GM18507 (cell line): ENCODE data around the gene ACSL1.
A peak's percentile ranks its signal among the peaks of the same experiment; 100 is the strongest.
"Not testable (repeated sequence)": the region's sequence is repeated elsewhere in the genome, so short reads cannot be mapped to it uniquely, and the experiment has no call there.

Source experiments
- DNase-seq: peaks from one replicate; pipeline ENCODE4 v3.0.0; 2011; ENCODE audit warnings: low read depth; ENCODE audit not compliant: insufficient read length; ENCODE audit errors: extremely low spot score
- FAIRE-seq: peaks from 2 replicates; lab custom pipeline; 2011; peaks lifted over from hg19 to GRCh38; lab: Jason Lieb, UNC

ACSL1 gene

GRCh38 chr4:184796906-184797305 is 28.9 kb downstream of the ACSL1 start:
- DNase-seq (no peak), FAIRE-seq (no peak)

GRCh38 chr4:184795214-184795844 is 30.4 kb downstream of the ACSL1 start:
- DNase-seq (no peak), FAIRE-seq (no peak)

GRCh38 chr4:184794470-184794869 is 31.3 kb downstream of the ACSL1 start:
- FAIRE-seq, result no peak

GRCh38 chr4:184793735-184794355 is 31.9 kb downstream of the ACSL1 start:
- no peak for FAIRE-seq
- DNase-seq, result no peak

More at GRCh38 chr4:184794470-184794869, 31.3 kb downstream of the ACSL1 start:
- DNase-seq, result no peak

GRCh38 chr4:184792950-184793555 is 32.7 kb downstream of the ACSL1 start:
- FAIRE-seq (no peak), DNase-seq (no peak)

- FAIRE-seq (no peak), DNase-seq (no peak)
Observed at GRCh38 chr4:184792334-184792733, 33.4 kb downstream of the ACSL1 start.

- DNase-seq (no peak), FAIRE-seq (no peak)
Observed at GRCh38 chr4:184790826-184791225, 34.9 kb downstream of the ACSL1 start.

GRCh38 chr4:184787766-184788503 is 37.8 kb downstream of the ACSL1 start:
- DNase-seq, result no peak
- FAIRE-seq, result no peak

GRCh38 chr4:184785813-184786212 is 40.0 kb downstream of the ACSL1 start:
- FAIRE-seq, result no peak
- DNase-seq, result no peak

- FAIRE-seq, result no peak
- no peak for DNase-seq
Observed at GRCh38 chr4:184784628-184785257, 41.0 kb downstream of the ACSL1 start.

- FAIRE-seq, result peak; percentile 33
- DNase-seq, result no peak
Observed at GRCh38 chr4:184782731-184783373, 42.9 kb downstream of the ACSL1 start.

- FAIRE-seq, DNase-seq: not testable (repeated sequence)
Observed at GRCh38 chr4:184779160-184779559, 46.6 kb downstream of the ACSL1 start.

- DNase-seq (no peak), FAIRE-seq (no peak)
Observed at GRCh38 chr4:184778325-184778724, 47.4 kb downstream of the ACSL1 start.

- no peak for DNase-seq
- no peak for FAIRE-seq
Observed at GRCh38 chr4:184776821-184777220, 48.9 kb downstream of the ACSL1 start.

- DNase-seq (no peak), FAIRE-seq (no peak)
Observed at GRCh38 chr4:184775854-184776555, 49.8 kb downstream of the ACSL1 start.

GRCh38 chr4:184774152-184774551 is 51.6 kb downstream of the ACSL1 start:
- DNase-seq (no peak), FAIRE-seq (no peak)

GRCh38 chr4:184771416-184771815 is 54.4 kb downstream of the ACSL1 start:
- DNase-seq (no peak), FAIRE-seq (no peak)

GRCh38 chr4:184769141-184769765 is 56.5 kb downstream of the ACSL1 start:
- FAIRE-seq, result no peak

More at GRCh38 chr4:184769141-184769765, 56.5 kb downstream of the ACSL1 start:
- no peak for DNase-seq
